HCT116 (cell line): ENCODE data around the gene CGRRF1. TPM values are rescaled to one million over a fixed set of nuclear protein-coding genes. Genes with fewer than 3 reads are reported as not detected.

ENCODE experiments used
- ATAC-seq: fragments of 200-7000 bp; cut with Tn5 transposase; 2 replicates; pipeline ENCODE4 v1.9.1; 2020; ENCODE audit warnings: mild to moderate bottlenecking, moderate library complexity
- BruUV-seq: library from RNA; stranded (reverse); fragments of 400-500 nt; replicated peaks from 2 replicates; lab custom pipeline; 2021; lab: Mats Ljungman, UMichigan
- CTCF ChIA-PET: fragments of 300-600 bp; sonication (Branson Sonifier 250); formaldehyde crosslinking; loops from one replicate; lab custom pipeline; 2021; ENCODE audit warnings: antibody characterized with exemption; lab: Charles Lee
- POLR2A ChIA-PET: fragments of 300-600, 350-600 bp; sonication (Branson Sonifier 250); formaldehyde crosslinking; loops from one replicate; lab custom pipeline; 2021; ENCODE audit warnings: antibody characterized with exemption; lab: Charles Lee
- RAD21 ChIA-PET, 2 experiments: fragments of 300-600 bp; sonication (Branson Sonifier 250); formaldehyde crosslinking; loops; one replicate each; lab custom pipeline; 2023; ENCODE audit warnings: low total read pairs in 2 of 2; ENCODE audit not compliant: uncharacterized antibody in 2 of 2, unreplicated experiment in 2 of 2, low non-redundant PET in 1 of 2; lab: Charles Lee
- DNase-seq: peaks from one replicate; pipeline ENCODE4 v3.0.0-alpha.2; 2010; ENCODE audit warnings: low read depth, low spot score
- H2AFZ ChIP-seq: fragments of 200-600 bp; shearing (Covaris generic), sonication (generic); 2 replicates; pipeline ENCODE4 v1.6.1; 2017; ENCODE audit warnings: low read depth, mixed run types, mixed read lengths, antibody characterized with exemption, low read length; ENCODE audit not compliant: poor library complexity, severe bottlenecking
- H3K27ac ChIP-seq: 2 replicates; pipeline ENCODE4 v1.5.1; 2012; ENCODE audit warnings: low read depth, low read length
- H3K27me3 ChIP-seq: fragments of 200-600 bp; sonication (generic); 2 replicates; pipeline ENCODE4 v1.6.1; 2016; ENCODE audit warnings: mixed run types, low read length, mixed read lengths; ENCODE audit not compliant: insufficient read depth
- H3K36me3 ChIP-seq, 2 experiments: fragments of 200-500 bp in 1 of 2; fragments of 200-600 bp in 1 of 2; sonication (Bioruptor generic) in 1 of 2; sonication (generic) in 1 of 2; 2 replicates each; pipeline versions ENCODE4 v1.5.1 to v1.6.1; 2014 to 2016; ENCODE audit warnings: low read length in 2 of 2, inconsistent platforms in 1 of 2, mixed read lengths in 1 of 2, mixed run types in 1 of 2; ENCODE audit not compliant: insufficient read depth in 2 of 2, control insufficient read depth in 1 of 2
- H3K4me1 ChIP-seq, 2 experiments: fragments of 200-600 bp in 1 of 2; sonication (generic) in 1 of 2; 2 replicates each; pipeline versions ENCODE4 v1.5.1 to v1.6.1; 2012 to 2017; ENCODE audit warnings: low read length in 2 of 2, inconsistent platforms in 1 of 2, mild to moderate bottlenecking in 1 of 2, mixed read lengths in 1 of 2, mixed run types in 1 of 2, moderate library complexity in 1 of 2; ENCODE audit not compliant: insufficient read depth in 2 of 2, control insufficient read depth in 1 of 2
- H3K4me2 ChIP-seq: fragments of 200-600 bp; sonication (generic); 2 replicates; pipeline ENCODE4 v1.6.1; 2017; ENCODE audit warnings: mixed run types, low read length, mixed read lengths
- H3K4me3 ChIP-seq, 2 experiments: fragments of 200-600 bp in 1 of 2; sonication (generic) in 1 of 2; replicated peaks in 1 of 2; 2 replicates each; pipeline ENCODE4 v1.5.1; 2011 to 2016; ENCODE audit warnings: low read length in 2 of 2, control low read depth in 1 of 2, low read depth in 1 of 2, mild to moderate bottlenecking in 1 of 2, mixed read lengths in 1 of 2, mixed run types in 1 of 2
- H3K79me2 ChIP-seq: fragments of 200-600 bp; sonication (generic); 2 replicates; pipeline ENCODE4 v1.6.1; 2017; ENCODE audit warnings: mild to moderate bottlenecking, mixed run types, low read length, moderate library complexity, mixed read lengths; ENCODE audit not compliant: insufficient read depth
- H3K9ac ChIP-seq: fragments of 200-600 bp; sonication (generic); 2 replicates; pipeline ENCODE4 v1.6.1; 2016; ENCODE audit warnings: low read length, mixed read lengths
- H3K9me2 ChIP-seq: fragments of 200-600 bp; sonication (generic), shearing (Covaris generic); 2 replicates; pipeline ENCODE4 v1.6.1; 2017; ENCODE audit warnings: mixed run types, mild to moderate bottlenecking, moderate library complexity; ENCODE audit not compliant: insufficient read depth
- H3K9me3 ChIP-seq, 2 experiments: fragments of 200-500 bp in 1 of 2; fragments of 200-600 bp in 1 of 2; sonication (Bioruptor generic) in 1 of 2; sonication (generic) in 1 of 2; 2 replicates each; pipeline ENCODE4 v1.6.1; 2014 to 2017; ENCODE audit warnings: low read length in 2 of 2, mixed read lengths in 2 of 2, inconsistent platforms in 1 of 2, low read depth in 1 of 2, mild to moderate bottlenecking in 1 of 2, mixed run types in 1 of 2, moderate library complexity in 1 of 2; ENCODE audit not compliant: control insufficient read depth in 1 of 2, insufficient read depth in 1 of 2
- H4K20me1 ChIP-seq: fragments of 200-600 bp; sonication (generic), shearing (Covaris generic); 2 replicates; pipeline ENCODE4 v1.6.1; 2017; ENCODE audit warnings: mixed run types, mild to moderate bottlenecking, moderate library complexity; ENCODE audit not compliant: insufficient read depth
- ATF3 ChIP-seq: IDR thresholded peaks from 2 replicates; pipeline ENCODE4 v1.6.1; 2012
- CBX3 ChIP-seq: IDR thresholded peaks from 2 replicates; pipeline ENCODE4 v1.6.1; 2012; ENCODE audit warnings: low read depth
- CEBPB ChIP-seq: IDR thresholded peaks from 2 replicates; pipeline ENCODE4 v1.6.1; 2012; ENCODE audit warnings: low read depth
- EGR1 ChIP-seq: IDR thresholded peaks from 2 replicates; pipeline ENCODE4 v1.6.1; 2012; ENCODE audit warnings: low read depth
- EZH2phosphoT487 ChIP-seq: fragments of 200-600 bp; IDR thresholded peaks from 2 replicates; pipeline ENCODE4 v1.6.1; 2018; ENCODE audit warnings: antibody characterized with exemption, borderline replicate concordance
- FOSL1 ChIP-seq: IDR thresholded peaks from 2 replicates; pipeline ENCODE4 v1.6.1; 2012; ENCODE audit warnings: low read depth
- JUND ChIP-seq: IDR thresholded peaks from 2 replicates; pipeline ENCODE4 v1.6.1; 2012
- POLR2A ChIP-seq: IDR thresholded peaks from 2 replicates; pipeline ENCODE4 v1.7.0; 2011; ENCODE audit warnings: borderline replicate concordance; ENCODE audit not compliant: insufficient read depth, insufficient read length; ENCODE audit errors: extremely low read depth
- RAD21 ChIP-seq: IDR thresholded peaks from 2 replicates; pipeline ENCODE4 v1.6.1; 2012; ENCODE audit warnings: low read depth, mild to moderate bottlenecking
- SP1 ChIP-seq: IDR thresholded peaks from 2 replicates; pipeline ENCODE4 v1.6.1; 2012; ENCODE audit warnings: low read depth
- TCF7L2 ChIP-seq: IDR thresholded peaks from 2 replicates; pipeline ENCODE4 v1.7.0; 2011; ENCODE audit warnings: borderline replicate concordance, inconsistent platforms; ENCODE audit not compliant: insufficient read depth, insufficient read length; ENCODE audit errors: extremely low read depth
- YY1 ChIP-seq: IDR thresholded peaks from 2 replicates; pipeline ENCODE4 v1.6.1; 2011; ENCODE audit warnings: low read length, low read depth, moderate library complexity, mild to moderate bottlenecking; ENCODE audit not compliant: insufficient replicate concordance; ENCODE audit errors: extremely low read depth
- ZBTB33 ChIP-seq: IDR thresholded peaks from 2 replicates; pipeline ENCODE4 v1.6.1; 2011; ENCODE audit warnings: mild to moderate bottlenecking, low read length, moderate library complexity; ENCODE audit not compliant: insufficient replicate concordance; ENCODE audit errors: extremely low read depth
- ZFX ChIP-seq: fragments of 450-650 bp; IDR thresholded peaks from 2 replicates; pipeline ENCODE4 v1.6.1; 2017
- ZNF274 ChIP-seq: fragments of 200-500 bp; sonication (Bioruptor generic); IDR thresholded peaks from 2 replicates; pipeline ENCODE4 v1.6.1; 2014; ENCODE audit warnings: mild to moderate bottlenecking, low read depth, low read length, inconsistent platforms
- intact Hi-C: fragments of 100-400 bp; cut with micrococcal nuclease; formaldehyde crosslinking; loops from 2 replicates; pipeline ENCODE4 v1.10.0; 2022
- total RNA-seq: library from RNA; stranded (reverse); gene quantifications from one replicate; pipeline ENCODE4 v1.2.1, GENCODE V29; 2021; ENCODE audit not compliant: unreplicated experiment
- TF ChIP-seq, protein P1 (sequence below): IDR thresholded peaks from 2 replicates; pipeline ENCODE4 v1.6.1; 2012; ENCODE audit warnings: low read depth

Gene CGRRF1
- total RNA-seq, 1 experiment from 2014 or later, result 15.9 TPM

GRCh38 chr14:54512393-54512792 is 2.7 kb downstream of the CGRRF1 start (continued):
- TF ChIP-seq, protein P1, sequence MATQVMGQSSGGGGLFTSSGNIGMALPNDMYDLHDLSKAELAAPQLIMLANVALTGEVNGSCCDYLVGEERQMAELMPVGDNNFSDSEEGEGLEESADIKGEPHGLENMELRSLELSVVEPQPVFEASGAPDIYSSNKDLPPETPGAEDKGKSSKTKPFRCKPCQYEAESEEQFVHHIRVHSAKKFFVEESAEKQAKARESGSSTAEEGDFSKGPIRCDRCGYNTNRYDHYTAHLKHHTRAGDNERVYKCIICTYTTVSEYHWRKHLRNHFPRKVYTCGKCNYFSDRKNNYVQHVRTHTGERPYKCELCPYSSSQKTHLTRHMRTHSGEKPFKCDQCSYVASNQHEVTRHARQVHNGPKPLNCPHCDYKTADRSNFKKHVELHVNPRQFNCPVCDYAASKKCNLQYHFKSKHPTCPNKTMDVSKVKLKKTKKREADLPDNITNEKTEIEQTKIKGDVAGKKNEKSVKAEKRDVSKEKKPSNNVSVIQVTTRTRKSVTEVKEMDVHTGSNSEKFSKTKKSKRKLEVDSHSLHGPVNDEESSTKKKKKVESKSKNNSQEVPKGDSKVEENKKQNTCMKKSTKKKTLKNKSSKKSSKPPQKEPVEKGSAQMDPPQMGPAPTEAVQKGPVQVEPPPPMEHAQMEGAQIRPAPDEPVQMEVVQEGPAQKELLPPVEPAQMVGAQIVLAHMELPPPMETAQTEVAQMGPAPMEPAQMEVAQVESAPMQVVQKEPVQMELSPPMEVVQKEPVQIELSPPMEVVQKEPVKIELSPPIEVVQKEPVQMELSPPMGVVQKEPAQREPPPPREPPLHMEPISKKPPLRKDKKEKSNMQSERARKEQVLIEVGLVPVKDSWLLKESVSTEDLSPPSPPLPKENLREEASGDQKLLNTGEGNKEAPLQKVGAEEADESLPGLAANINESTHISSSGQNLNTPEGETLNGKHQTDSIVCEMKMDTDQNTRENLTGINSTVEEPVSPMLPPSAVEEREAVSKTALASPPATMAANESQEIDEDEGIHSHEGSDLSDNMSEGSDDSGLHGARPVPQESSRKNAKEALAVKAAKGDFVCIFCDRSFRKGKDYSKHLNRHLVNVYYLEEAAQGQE, result no peak
- TF ChIP-seq EGR1 (no peak), FOSL1 (no peak)

DNA sequence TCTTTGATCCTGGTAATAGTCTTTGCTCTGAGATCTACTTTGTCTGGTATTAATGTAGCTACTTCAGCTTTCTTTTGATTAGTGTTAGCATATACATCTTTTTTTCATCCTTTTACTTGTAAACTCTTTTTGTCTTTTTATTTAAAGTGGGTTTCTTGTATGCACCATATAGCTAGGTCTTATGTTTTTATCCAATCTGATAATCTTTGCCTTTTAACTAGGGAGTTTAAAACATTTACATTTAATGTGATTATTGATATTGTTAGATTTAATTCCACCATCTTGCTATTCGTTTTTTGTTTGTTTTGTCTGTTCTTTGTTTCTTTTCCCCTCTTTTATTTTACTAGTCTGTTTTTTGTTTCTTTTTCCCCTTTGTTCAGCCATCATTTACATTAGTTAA is 6.0 kb downstream of the CGRRF1 start:
- Histone ChIP-seq H3K4me1 (peaks cover 5 to 8% of the 10 kb centered on the region in 2 experiments; a peak in 3 of 4 replicates), H3K36me3 (0 out of 4 replicates have a peak, but pooled peaks cover 0 to 3% of the 10 kb centered on the region in 2 experiments), H3K27ac (no peak overlapping the region), H3K9me3 (peaks cover 4 to 5% of the 10 kb centered on the region in 2 experiments; a peak in 1 of 4 replicates), H4K20me1 (no peaks in the 10 kb centered on the region), H3K27me3 (no peaks in the 10 kb centered on the region), H3K79me2 (peaks cover 9% of the 10 kb centered on the region), H3K9me2 (no peaks in the 10 kb centered on the region), H3K9ac (no peak overlapping the region), H3K4me2 (no peak overlapping the region), H2AFZ (no peak overlapping the region), H3K4me3 (no peak overlapping the region)
- ChIA-PET POLR2A (no interaction called here), CTCF (no interaction called here), RAD21 (no interaction called here)
- TF ChIP-seq FOSL1, result no peak
- TF ChIP-seq ZBTB33, result no peak
- no peak for TF ChIP-seq RAD21
- no peak for TF ChIP-seq CEBPB
- TF ChIP-seq ZFX, result no peak
- no peak for TF ChIP-seq POLR2A
- no peak for TF ChIP-seq CBX3
- TF ChIP-seq SP1, result no peak
- no peak for TF ChIP-seq EGR1
- no peak for TF ChIP-seq EZH2phosphoT487
- TF ChIP-seq TCF7L2, result no peak
- TF ChIP-seq, protein P1, result no peak
- TF ChIP-seq YY1, result no peak
- no peak for TF ChIP-seq ZNF274
- TF ChIP-seq ATF3, result no peak
- no peak for TF ChIP-seq JUND
- intact Hi-C loops, result no loop called here
- ATAC-seq (no peak), DNase-seq (no peak)
- BruUV-seq, result no TSS peak
